ENCODE measurements around the gene ARFGAP3.

ARFGAP3 gene

DNA sequence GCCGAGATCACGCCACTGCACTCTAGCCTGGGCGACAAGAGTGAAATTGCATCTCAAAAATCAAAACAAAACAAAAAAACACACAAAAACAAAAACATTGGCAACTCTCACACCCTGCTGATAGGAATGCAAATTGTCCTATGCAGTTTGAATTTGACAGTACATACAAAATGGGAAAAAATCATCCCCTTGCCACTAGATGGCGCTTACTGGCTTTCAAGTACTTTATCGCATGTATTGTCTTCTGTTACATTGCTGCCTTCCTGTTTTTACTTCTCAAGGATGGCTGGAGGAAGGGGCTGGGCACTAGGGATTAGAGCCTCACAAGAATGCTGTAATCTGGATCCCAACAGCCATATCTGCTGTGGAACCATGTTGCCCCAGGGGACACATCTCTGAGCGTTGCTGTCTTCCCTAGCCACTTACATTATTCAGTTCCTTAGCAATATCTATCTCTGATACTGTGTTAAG lies 77.0 kb downstream of the ARFGAP3 start:
- TF ChIP-seq EZH2phosphoT487 (IDR thresholded peaks at IDR 0.05; ENCODE audit: low read length) (no peak), EZH2 (optimal IDR thresholded peaks at IDR 0.05; ENCODE audit: low read depth, low read length) (no peak)
- TF ChIP-seq, protein P1, sequence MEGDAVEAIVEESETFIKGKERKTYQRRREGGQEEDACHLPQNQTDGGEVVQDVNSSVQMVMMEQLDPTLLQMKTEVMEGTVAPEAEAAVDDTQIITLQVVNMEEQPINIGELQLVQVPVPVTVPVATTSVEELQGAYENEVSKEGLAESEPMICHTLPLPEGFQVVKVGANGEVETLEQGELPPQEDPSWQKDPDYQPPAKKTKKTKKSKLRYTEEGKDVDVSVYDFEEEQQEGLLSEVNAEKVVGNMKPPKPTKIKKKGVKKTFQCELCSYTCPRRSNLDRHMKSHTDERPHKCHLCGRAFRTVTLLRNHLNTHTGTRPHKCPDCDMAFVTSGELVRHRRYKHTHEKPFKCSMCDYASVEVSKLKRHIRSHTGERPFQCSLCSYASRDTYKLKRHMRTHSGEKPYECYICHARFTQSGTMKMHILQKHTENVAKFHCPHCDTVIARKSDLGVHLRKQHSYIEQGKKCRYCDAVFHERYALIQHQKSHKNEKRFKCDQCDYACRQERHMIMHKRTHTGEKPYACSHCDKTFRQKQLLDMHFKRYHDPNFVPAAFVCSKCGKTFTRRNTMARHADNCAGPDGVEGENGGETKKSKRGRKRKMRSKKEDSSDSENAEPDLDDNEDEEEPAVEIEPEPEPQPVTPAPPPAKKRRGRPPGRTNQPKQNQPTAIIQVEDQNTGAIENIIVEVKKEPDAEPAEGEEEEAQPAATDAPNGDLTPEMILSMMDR (IDR thresholded peaks at IDR 0.05; ENCODE audit: low read length) = peak; percentile 72
- no peaks in the 10 kb centered on the region for H3K36me3 ChIP-seq (replicated peaks; ENCODE audit: insufficient read depth, low read length)
- no peak overlapping the region for H3K27ac ChIP-seq (ENCODE audit: low read length)
- no peaks in the 10 kb centered on the region for H3K79me2 ChIP-seq (ENCODE audit: low read length)
- H3K9me2 ChIP-seq (replicated peaks; ENCODE audit: insufficient read depth, low read length) = no peaks in the 10 kb centered on the region
- H2AFZ ChIP-seq (ENCODE audit: low read length) = no peak overlapping the region
- no peak overlapping the region for H3K9ac ChIP-seq (ENCODE audit: low read length)
- H3K4me3 ChIP-seq (ENCODE audit: low read length) = no peak overlapping the region
- H4K20me1 ChIP-seq (ENCODE audit: insufficient read depth, low read length) = no peaks in the 10 kb centered on the region
- peak; percentile 74 for DNase-seq
- no peaks in the 10 kb centered on the region for H3F3A ChIP-seq (ENCODE audit: insufficient read depth, low read length)
- no peaks in the 10 kb centered on the region for H3K4me1 ChIP-seq (ENCODE audit: low read length)
- no peak overlapping the region for H3K4me2 ChIP-seq (ENCODE audit: low read depth, low read length)
- H3K9me3 ChIP-seq (replicated peaks; ENCODE audit: insufficient read depth, low read length) = no peaks in the 10 kb centered on the region
- peaks cover 4% of the 10 kb centered on the region; the same call in 1 of the 2 replicates for H3K27me3 ChIP-seq (replicated peaks; ENCODE audit: insufficient read depth, low read length)

DNA sequence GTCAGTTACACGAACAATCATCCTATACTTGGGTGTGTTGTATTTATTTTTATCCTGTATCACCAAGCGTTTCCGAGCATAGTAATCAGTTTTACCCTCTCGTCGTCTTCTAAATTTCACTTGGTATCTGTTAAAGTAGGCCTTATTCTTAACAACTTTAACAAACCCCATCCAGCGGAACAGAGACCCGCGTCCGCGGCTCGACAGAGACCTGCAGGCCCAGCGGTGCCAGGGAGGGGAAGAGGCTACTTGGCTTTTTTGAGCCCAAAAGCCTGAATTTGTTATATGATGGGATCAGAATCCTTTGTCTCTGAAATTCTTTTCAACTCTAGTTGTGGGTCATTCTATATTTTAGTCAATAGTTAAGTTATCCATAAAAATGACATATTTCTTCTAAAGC lies 79.9 kb downstream of the ARFGAP3 start:
- Histone ChIP-seq H3K4me3 (ENCODE audit: low read length) (no peak overlapping the region), H3K27me3 (replicated peaks; ENCODE audit: insufficient read depth, low read length) (peaks cover 7% of the 10 kb centered on the region; the same call in 1 of the 2 replicates), H3F3A (ENCODE audit: insufficient read depth, low read length) (no peaks in the 10 kb centered on the region), H2AFZ (ENCODE audit: low read length) (no peak overlapping the region), H3K4me1 (ENCODE audit: low read length) (no peaks in the 10 kb centered on the region), H3K4me2 (ENCODE audit: low read depth, low read length) (no peak overlapping the region), H3K9ac (ENCODE audit: low read length) (no peak overlapping the region), H3K9me3 (replicated peaks; ENCODE audit: insufficient read depth, low read length) (no peaks in the 10 kb centered on the region), H3K27ac (ENCODE audit: low read length) (no peak overlapping the region), H3K36me3 (replicated peaks; ENCODE audit: insufficient read depth, low read length) (no peaks in the 10 kb centered on the region), H4K20me1 (ENCODE audit: insufficient read depth, low read length) (no peaks in the 10 kb centered on the region), H3K9me2 (replicated peaks; ENCODE audit: insufficient read depth, low read length) (no peaks in the 10 kb centered on the region), H3K79me2 (ENCODE audit: low read length) (no peaks in the 10 kb centered on the region)
- no peak for DNase-seq
- no peak for TF ChIP-seq EZH2phosphoT487 (IDR thresholded peaks at IDR 0.05; ENCODE audit: low read length)
- TF ChIP-seq, protein P1 (IDR thresholded peaks at IDR 0.05; ENCODE audit: low read length) = no peak
- no peak for TF ChIP-seq EZH2 (optimal IDR thresholded peaks at IDR 0.05; ENCODE audit: low read depth, low read length)

DNA sequence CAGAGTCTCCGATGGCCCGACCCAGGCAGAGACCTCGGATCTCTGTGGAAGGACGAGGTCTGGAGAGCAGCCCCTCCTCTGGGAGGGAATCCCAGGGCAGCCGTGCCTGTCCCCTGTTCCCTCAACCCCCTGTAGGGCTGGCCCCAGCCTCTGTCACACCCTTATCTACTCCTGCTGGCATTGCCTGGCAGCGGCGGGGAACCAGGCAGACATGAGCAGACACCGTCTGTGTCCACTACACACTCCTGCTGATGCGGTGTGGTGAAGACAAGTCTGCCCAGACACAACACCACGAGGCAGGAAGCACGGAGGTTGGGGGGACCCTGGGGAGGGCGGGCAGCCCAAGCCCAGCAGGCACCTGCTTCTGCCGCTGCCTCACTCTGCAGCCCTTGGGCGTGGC lies 83.9 kb downstream of the ARFGAP3 start:
- Histone ChIP-seq H3K9me3 (replicated peaks; ENCODE audit: insufficient read depth, low read length) (no peaks in the 10 kb centered on the region), H3K79me2 (ENCODE audit: low read length) (no peaks in the 10 kb centered on the region), H3K9me2 (replicated peaks; ENCODE audit: insufficient read depth, low read length) (no peaks in the 10 kb centered on the region), H3K4me1 (ENCODE audit: low read length) (no peaks in the 10 kb centered on the region), H3K36me3 (replicated peaks; ENCODE audit: insufficient read depth, low read length) (no peaks in the 10 kb centered on the region), H3K9ac (ENCODE audit: low read length) (no peak overlapping the region), H3K27ac (ENCODE audit: low read length) (no peak overlapping the region), H3K4me2 (ENCODE audit: low read depth, low read length) (no peak overlapping the region), H4K20me1 (ENCODE audit: insufficient read depth, low read length) (no peaks in the 10 kb centered on the region), H3K4me3 (ENCODE audit: low read length) (no peak overlapping the region), H3F3A (ENCODE audit: insufficient read depth, low read length) (no peaks in the 10 kb centered on the region), H3K27me3 (replicated peaks; ENCODE audit: insufficient read depth, low read length) (peaks cover 18% of the 10 kb centered on the region), H2AFZ (ENCODE audit: low read length) (no peak overlapping the region)
- TF ChIP-seq, protein P1 (IDR thresholded peaks at IDR 0.05; ENCODE audit: low read length) = no peak
- no peak for TF ChIP-seq EZH2phosphoT487 (IDR thresholded peaks at IDR 0.05; ENCODE audit: low read length)
- no peak for TF ChIP-seq EZH2 (optimal IDR thresholded peaks at IDR 0.05; ENCODE audit: low read depth, low read length)
- DNase-seq = no peak

Data from MM.1S (cell line).